Peyer's patch (tissue), 4 donors: ENCODE results near the gene IL37.

Experiments
- POLR2A ChIP-seq, 2 donors: fragments of 450-650 bp; IDR thresholded peaks; one replicate each; pipeline ENCODE4 v1.5.1; 2017; ENCODE audit warnings: antibody characterized with exemption in 2 of 2, mild to moderate bottlenecking in 2 of 2, moderate library complexity in 2 of 2
- TF ChIP-seq, protein P1 (sequence below), 6 experiments: fragments of 450-650 bp in 4 of 6; fragments of 200-600 bp in 2 of 6; sonication (generic) in 1 of 6; IDR thresholded peaks; one replicate each; pipeline ENCODE4 v1.5.1; 2017 to 2019; ENCODE audit warnings: antibody characterized with exemption in 6 of 6, mild to moderate bottlenecking in 3 of 6, moderate library complexity in 1 of 6

- no peak for TF ChIP-seq POLR2A (IDR thresholded peaks at IDR 0.05)
- TF ChIP-seq, protein P1, sequence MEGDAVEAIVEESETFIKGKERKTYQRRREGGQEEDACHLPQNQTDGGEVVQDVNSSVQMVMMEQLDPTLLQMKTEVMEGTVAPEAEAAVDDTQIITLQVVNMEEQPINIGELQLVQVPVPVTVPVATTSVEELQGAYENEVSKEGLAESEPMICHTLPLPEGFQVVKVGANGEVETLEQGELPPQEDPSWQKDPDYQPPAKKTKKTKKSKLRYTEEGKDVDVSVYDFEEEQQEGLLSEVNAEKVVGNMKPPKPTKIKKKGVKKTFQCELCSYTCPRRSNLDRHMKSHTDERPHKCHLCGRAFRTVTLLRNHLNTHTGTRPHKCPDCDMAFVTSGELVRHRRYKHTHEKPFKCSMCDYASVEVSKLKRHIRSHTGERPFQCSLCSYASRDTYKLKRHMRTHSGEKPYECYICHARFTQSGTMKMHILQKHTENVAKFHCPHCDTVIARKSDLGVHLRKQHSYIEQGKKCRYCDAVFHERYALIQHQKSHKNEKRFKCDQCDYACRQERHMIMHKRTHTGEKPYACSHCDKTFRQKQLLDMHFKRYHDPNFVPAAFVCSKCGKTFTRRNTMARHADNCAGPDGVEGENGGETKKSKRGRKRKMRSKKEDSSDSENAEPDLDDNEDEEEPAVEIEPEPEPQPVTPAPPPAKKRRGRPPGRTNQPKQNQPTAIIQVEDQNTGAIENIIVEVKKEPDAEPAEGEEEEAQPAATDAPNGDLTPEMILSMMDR (IDR thresholded peaks at IDR 0.05): no peak
Observed at GRCh38 chr2:112869258-112869842, 41.6 kb upstream of the IL37 start.
